Neutrophil (primary cell): ENCODE results near the gene KIF13A.

Experiments
- H3K27ac ChIP-seq: fragments of 200-600 bp; sonication (generic); 2 replicates; pipeline ENCODE4 v1.5.1; 2016; ENCODE audit warnings: mild to moderate bottlenecking, moderate library complexity
- H3K27me3 ChIP-seq: fragments of 200-600 bp; sonication (generic); 2 replicates; pipeline ENCODE4 v1.6.0; 2016; ENCODE audit warnings: mild to moderate bottlenecking
- H3K36me3 ChIP-seq: fragments of 200-600 bp; sonication (generic); 2 replicates; pipeline ENCODE4 v1.5.1; 2017
- H3K4me1 ChIP-seq, 2 experiments: fragments of 200-600 bp in 1 of 2; sonication (generic) in 1 of 2; 1 replicate in 1 of 2; 2 replicates in 1 of 2; pipeline versions ENCODE4 v1.5.1 to v1.6.1; 2013 to 2016; ENCODE audit warnings: low read depth in 1 of 2, low read length in 1 of 2, mild to moderate bottlenecking in 1 of 2, moderate library complexity in 1 of 2; ENCODE audit not compliant: control insufficient read depth in 1 of 2, insufficient read depth in 1 of 2
- H3K4me3 ChIP-seq, 2 experiments: fragments of 200-600 bp in 1 of 2; sonication (generic) in 1 of 2; 1 replicate in 1 of 2; 2 replicates in 1 of 2; pipeline ENCODE4 v1.5.1; 2013 to 2016; ENCODE audit warnings: low read depth in 1 of 2, low read length in 1 of 2, mild to moderate bottlenecking in 1 of 2, moderate library complexity in 1 of 2
- H3K9me3 ChIP-seq: fragments of 200-600 bp; sonication (generic); 2 replicates; pipeline ENCODE4 v1.5.1; 2016
- TF ChIP-seq, protein P1 (sequence below): fragments of 200-600 bp; sonication (generic); IDR thresholded peaks from 2 replicates; pipeline ENCODE4 v1.5.1; 2016; ENCODE audit warnings: antibody characterized with exemption

Gene KIF13A

DNA sequence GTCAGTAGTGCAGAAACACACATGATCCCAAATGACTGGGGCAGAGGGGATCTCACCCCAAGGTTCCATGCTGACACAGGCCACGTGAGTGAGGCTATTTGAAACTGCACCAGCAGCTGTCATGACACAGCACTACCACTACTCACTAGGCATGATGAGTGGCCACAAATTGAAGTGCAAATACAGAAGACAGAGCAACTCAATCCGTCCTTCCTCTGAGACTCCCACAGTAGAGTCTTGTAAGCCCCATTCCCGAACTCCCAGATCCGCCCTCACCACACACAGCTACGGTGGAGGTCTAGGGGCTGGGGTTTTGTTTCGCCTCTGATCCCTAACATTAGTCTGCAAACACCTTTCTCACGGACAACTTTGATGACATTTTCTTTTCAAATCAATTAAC, 167.4 kb downstream of the KIF13A start:
- peaks cover 67% of the 10 kb centered on the region for H3K36me3 ChIP-seq
- TF ChIP-seq, protein P1, sequence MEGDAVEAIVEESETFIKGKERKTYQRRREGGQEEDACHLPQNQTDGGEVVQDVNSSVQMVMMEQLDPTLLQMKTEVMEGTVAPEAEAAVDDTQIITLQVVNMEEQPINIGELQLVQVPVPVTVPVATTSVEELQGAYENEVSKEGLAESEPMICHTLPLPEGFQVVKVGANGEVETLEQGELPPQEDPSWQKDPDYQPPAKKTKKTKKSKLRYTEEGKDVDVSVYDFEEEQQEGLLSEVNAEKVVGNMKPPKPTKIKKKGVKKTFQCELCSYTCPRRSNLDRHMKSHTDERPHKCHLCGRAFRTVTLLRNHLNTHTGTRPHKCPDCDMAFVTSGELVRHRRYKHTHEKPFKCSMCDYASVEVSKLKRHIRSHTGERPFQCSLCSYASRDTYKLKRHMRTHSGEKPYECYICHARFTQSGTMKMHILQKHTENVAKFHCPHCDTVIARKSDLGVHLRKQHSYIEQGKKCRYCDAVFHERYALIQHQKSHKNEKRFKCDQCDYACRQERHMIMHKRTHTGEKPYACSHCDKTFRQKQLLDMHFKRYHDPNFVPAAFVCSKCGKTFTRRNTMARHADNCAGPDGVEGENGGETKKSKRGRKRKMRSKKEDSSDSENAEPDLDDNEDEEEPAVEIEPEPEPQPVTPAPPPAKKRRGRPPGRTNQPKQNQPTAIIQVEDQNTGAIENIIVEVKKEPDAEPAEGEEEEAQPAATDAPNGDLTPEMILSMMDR: no peak
- no peaks in the 10 kb centered on the region for H3K27me3 ChIP-seq
- no peaks in the 10 kb centered on the region for H3K4me1 ChIP-seq
- no peak overlapping the region for H3K4me3 ChIP-seq
- H3K27ac ChIP-seq: no peak overlapping the region
- H3K9me3 ChIP-seq: no peaks in the 10 kb centered on the region

DNA sequence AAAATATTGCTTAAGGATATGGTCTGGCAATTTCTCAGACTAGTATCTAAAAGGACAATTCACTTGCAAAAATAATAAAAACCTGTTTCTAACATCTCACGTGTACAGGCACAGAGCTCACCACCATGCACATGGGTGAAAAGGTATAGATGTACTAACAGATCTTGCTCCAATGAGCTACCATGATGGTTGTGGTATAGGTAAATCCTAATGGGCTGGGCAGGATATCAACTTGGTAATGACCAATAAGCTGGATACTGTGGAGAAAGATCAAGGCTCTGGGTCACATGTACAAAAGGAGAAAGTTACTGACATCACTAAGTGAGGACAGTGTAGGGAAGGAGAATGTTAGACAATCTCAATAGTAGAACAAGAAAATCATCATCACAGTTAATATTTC, 169.7 kb downstream of the KIF13A start:
- Histone ChIP-seq H3K36me3 (peaks cover 72% of the 10 kb centered on the region), H3K27ac (no peak overlapping the region)
- TF ChIP-seq, protein P1: no peak

GRCh38 chr6:17816921-17817611, 170.4 kb downstream of the KIF13A start:
- Histone ChIP-seq H3K4me1 (no peaks in the 10 kb centered on the region), H3K27ac (no peak overlapping the region), H3K4me3 (no peak overlapping the region), H3K27me3 (no peaks in the 10 kb centered on the region), H3K9me3 (no peaks in the 10 kb centered on the region), H3K36me3 (peaks cover 71% of the 10 kb centered on the region)
- TF ChIP-seq, protein P1: no peak

More for the DNA sequence above, 169.7 kb downstream of the KIF13A start:
- Histone ChIP-seq H3K9me3 (no peaks in the 10 kb centered on the region), H3K4me3 (no peak overlapping the region), H3K4me1 (no peaks in the 10 kb centered on the region), H3K27me3 (no peaks in the 10 kb centered on the region)

DNA sequence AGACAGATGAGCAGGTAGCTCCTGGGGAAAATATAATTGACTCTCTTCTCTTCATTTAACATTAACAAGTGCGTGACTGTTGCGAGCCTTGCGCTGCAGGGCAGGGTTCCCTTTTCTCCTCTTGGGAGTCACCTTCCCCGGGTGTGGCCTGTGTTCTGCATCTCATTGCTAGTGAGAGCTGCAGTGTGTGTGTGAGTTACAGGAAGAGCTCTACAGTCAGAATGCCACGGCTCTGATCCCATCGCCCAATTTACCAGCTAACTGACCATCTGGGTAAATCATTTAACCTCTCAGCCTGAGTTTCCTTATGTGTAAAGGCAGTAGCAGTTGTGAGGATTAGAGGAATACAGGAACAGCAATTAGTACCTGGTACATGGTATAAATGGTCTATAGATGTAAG, 173.9 kb downstream of the KIF13A start:
- TF ChIP-seq, protein P1: no peak
- Histone ChIP-seq H3K36me3 (peaks cover 65% of the 10 kb centered on the region), H3K4me1 (peaks cover 0 to 8% of the 10 kb centered on the region in 2 experiments), H3K27me3 (no peaks in the 10 kb centered on the region), H3K4me3 (no peak overlapping the region), H3K27ac (no peak overlapping the region), H3K9me3 (no peaks in the 10 kb centered on the region)

DNA sequence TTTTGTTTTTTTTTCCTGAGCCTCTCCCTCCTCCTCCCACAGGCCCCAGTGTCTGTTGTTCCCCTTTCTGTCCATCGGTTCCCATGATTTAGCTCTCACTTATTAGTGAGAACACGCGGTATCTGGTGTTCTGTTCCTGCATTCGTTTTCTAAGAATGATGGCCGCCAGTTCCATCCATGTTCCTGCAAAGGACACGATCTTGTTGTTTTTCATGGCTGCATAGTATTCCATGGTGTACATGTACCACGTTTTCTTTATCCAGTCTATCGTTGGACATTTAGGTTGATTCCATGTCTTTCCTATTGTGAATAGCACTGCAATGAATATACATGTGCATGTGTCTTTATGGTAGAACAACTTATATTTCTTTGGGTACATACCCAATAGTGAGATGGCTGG, 175.1 kb downstream of the KIF13A start:
- Histone ChIP-seq H3K27ac (no peak overlapping the region), H3K27me3 (no peaks in the 10 kb centered on the region), H3K36me3 (peaks cover 69% of the 10 kb centered on the region), H3K4me1 (peaks cover 0 to 8% of the 10 kb centered on the region in 2 experiments), H3K4me3 (no peak overlapping the region), H3K9me3 (no peaks in the 10 kb centered on the region)
- TF ChIP-seq, protein P1: no peak
